Endothelial cell of umbilical vein (primary cell): ENCODE measurements around the gene FAM32A. TPM values are rescaled to one million over a fixed set of nuclear protein-coding genes. Genes with fewer than 3 reads are reported as not detected.

Source experiments
- BruUV-seq: library from RNA; stranded (reverse); fragments of 400-500 nt; replicated peaks from 2 replicates; lab custom pipeline; 2021; lab: Mats Ljungman, UMichigan
- CTCF ChIA-PET: fragments of 300-600, 350-600 bp; sonication (Branson Sonifier 250); formaldehyde crosslinking; loops from one replicate; lab custom pipeline; 2021; ENCODE audit warnings: antibody characterized with exemption, inconsistent platforms; lab: Charles Lee
- POLR2A ChIA-PET: fragments of 300-600, 350-600 bp; sonication (Branson Sonifier 250); formaldehyde crosslinking; loops from one replicate; lab custom pipeline; 2021; ENCODE audit warnings: antibody characterized with exemption, inconsistent platforms; lab: Charles Lee
- DNase-seq: peaks from one replicate; pipeline ENCODE4 v3.0.0-alpha.2; 2011; ENCODE audit warnings: low read depth, low spot score
- FAIRE-seq: peaks from 2 replicates; lab custom pipeline; 2011; peaks lifted over from hg19 to GRCh38; lab: Jason Lieb, UNC
- H2AFZ ChIP-seq: 2 replicates; pipeline ENCODE4 v1.6.0; 2012; ENCODE audit warnings: low read depth, low read length, control low read depth, inconsistent platforms
- H3K27ac ChIP-seq: 2 replicates; pipeline ENCODE4 v1.5.1; 2011; ENCODE audit warnings: low read depth, mild to moderate bottlenecking, control low read depth, low read length, moderate library complexity; ENCODE audit not compliant: insufficient read depth
- H3K27me3 ChIP-seq, 2 experiments: 2 replicates each; pipeline versions ENCODE4 v1.6.0 to v1.6.1; 2011; ENCODE audit warnings: low read length in 2 of 2, mixed read lengths in 1 of 2; ENCODE audit not compliant: control insufficient read depth in 2 of 2, insufficient read depth in 2 of 2
- H3K36me3 ChIP-seq, 2 experiments: 2 replicates in 1 of 2; 3 replicates in 1 of 2; pipeline ENCODE4 v1.5.1; 2011; ENCODE audit warnings: low read length in 2 of 2, mild to moderate bottlenecking in 1 of 2, moderate library complexity in 1 of 2; ENCODE audit not compliant: control insufficient read depth in 2 of 2, insufficient read depth in 2 of 2; ENCODE audit errors: extremely low read depth in 1 of 2
- H3K4me1 ChIP-seq: 3 replicates; pipeline ENCODE4 v1.5.1; 2011; ENCODE audit warnings: mild to moderate bottlenecking, low read length; ENCODE audit not compliant: control insufficient read depth, insufficient read depth; ENCODE audit errors: extremely low read depth
- H3K4me2 ChIP-seq: 2 replicates; pipeline ENCODE4 v1.6.1; 2011; ENCODE audit warnings: low read length, control low read depth, mixed read lengths; ENCODE audit not compliant: insufficient read depth
- H3K4me3 ChIP-seq, 3 experiments: fragments of 200-600 bp in 1 of 3; sonication (generic), shearing (Covaris generic) in 1 of 3; replicated peaks in 1 of 3; 2 replicates each; pipeline ENCODE4 v1.5.1; 2011 to 2016; ENCODE audit warnings: control low read depth in 3 of 3, low read length in 3 of 3, mild to moderate bottlenecking in 2 of 3, inconsistent platforms in 1 of 3, low read depth in 1 of 3, moderate library complexity in 1 of 3; ENCODE audit not compliant: insufficient read depth in 1 of 3
- H3K79me2 ChIP-seq: 2 replicates; pipeline ENCODE4 v1.6.0; 2012; ENCODE audit warnings: low read length, inconsistent platforms; ENCODE audit not compliant: control insufficient read depth, insufficient read depth
- H3K9ac ChIP-seq: replicated peaks from 2 replicates; pipeline ENCODE3; 2011; ENCODE audit warnings: low read length, control low read depth; ENCODE audit not compliant: insufficient read depth; ENCODE audit errors: extremely low read depth
- H3K9me1 ChIP-seq: replicated peaks from 3 replicates; pipeline ENCODE4 v1.6.0; 2011; ENCODE audit warnings: mild to moderate bottlenecking, low read length; ENCODE audit not compliant: control insufficient read depth, insufficient read depth; ENCODE audit errors: extremely low read depth
- H3K9me3 ChIP-seq: replicated peaks from 2 replicates; pipeline ENCODE4 v1.5.1; 2012; ENCODE audit warnings: low read length, inconsistent platforms; ENCODE audit not compliant: control insufficient read depth, insufficient read depth
- H4K20me1 ChIP-seq: replicated peaks from 2 replicates; pipeline ENCODE3; 2011; ENCODE audit warnings: mild to moderate bottlenecking, low read length; ENCODE audit not compliant: control insufficient read depth, insufficient read depth; ENCODE audit errors: extremely low read depth
- EZH2 ChIP-seq: IDR thresholded peaks from 2 replicates; pipeline ENCODE4 v1.6.1; 2012; ENCODE audit warnings: borderline replicate concordance, low read depth, mild to moderate bottlenecking, moderate library complexity, low read length, inconsistent platforms; ENCODE audit not compliant: severe bottlenecking
- FOS ChIP-seq: IDR thresholded peaks from 2 replicates; pipeline ENCODE4 v1.6.1; 2011; ENCODE audit warnings: mild to moderate bottlenecking, low read length, moderate library complexity, borderline replicate concordance; ENCODE audit not compliant: insufficient read depth
- GATA2 ChIP-seq: IDR thresholded peaks from 2 replicates; pipeline ENCODE4 v1.7.0; 2011; ENCODE audit warnings: low read depth, mild to moderate bottlenecking, moderate library complexity, mixed read lengths, low read length; ENCODE audit not compliant: insufficient read length, insufficient read depth
- JUN ChIP-seq: IDR thresholded peaks from 2 replicates; pipeline ENCODE4 v1.6.1; 2011; ENCODE audit warnings: borderline replicate concordance, low read depth; ENCODE audit not compliant: insufficient read length, insufficient read depth
- MYC ChIP-seq: IDR thresholded peaks from one replicate; pipeline ENCODE4 v1.6.1; 2011; ENCODE audit warnings: mild to moderate bottlenecking, low read depth, low read length
- POLR2A ChIP-seq: IDR thresholded peaks from 2 replicates; pipeline ENCODE4 v1.6.1; 2012; ENCODE audit warnings: low read depth, mild to moderate bottlenecking, control low read depth, low read length
- POLR2AphosphoS5 ChIP-seq: IDR thresholded peaks from 2 replicates; pipeline ENCODE4 v1.6.1; 2012; ENCODE audit warnings: low read depth, mild to moderate bottlenecking, control low read depth, low read length, moderate library complexity; ENCODE audit not compliant: insufficient read depth
- dilution Hi-C: fragments of 300-500 bp; cut with MboI; formaldehyde crosslinking; loops from one replicate; pipeline ENCODE4 v1.15.0; 2019; ENCODE audit warnings: low sequenced_read_pairs; ENCODE audit not compliant: extremely low pct_ligation_motif_present
- intact Hi-C: fragments of 100-400 bp; cut with micrococcal nuclease; formaldehyde crosslinking; loops from one replicate; pipeline ENCODE4 v1.10.0; 2022
- polyA plus RNA-seq, 4 experiments: library from polyadenylated mRNA; depleted of rRNA in 3 of 4; stranded (reverse) in 3 of 4; unstranded in 1 of 4; fragments of >200 nt; gene quantifications; 2 replicates each; pipeline versions ENCODE4 v1.2.1 to v1.2.3, GENCODE V29; 2011 to 2012; ENCODE audit warnings: missing spikeins in 1 of 4
- total RNA-seq: library from RNA; stranded (reverse); gene quantifications from 2 replicates; pipeline ENCODE4 v1.2.3, GENCODE V29; 2021
- TF ChIP-seq, protein P1 (sequence below), 2 donors: IDR thresholded peaks; 1 replicate in 1 of 2; 2 replicates in 1 of 2; pipeline ENCODE4 v1.5.1; 2011; ENCODE audit warnings: low read length in 2 of 2, mild to moderate bottlenecking in 2 of 2, moderate library complexity in 2 of 2, control low read depth in 1 of 2, inconsistent platforms in 1 of 2, low read depth in 1 of 2; ENCODE audit not compliant: insufficient read depth in 1 of 2; ENCODE audit errors: extremely low read depth in 1 of 2
- TF ChIP-seq, protein P2 (sequence below): IDR thresholded peaks from 2 replicates; pipeline ENCODE4 v1.6.1; 2011; ENCODE audit not compliant: insufficient read depth, insufficient read length

Gene FAM32A
- total and polyA plus RNA-seq, 2 donors (not counting 3 experiments of a cell fraction or from before 2014, with no cell fraction given): 82.8 to 130 TPM

DNA sequence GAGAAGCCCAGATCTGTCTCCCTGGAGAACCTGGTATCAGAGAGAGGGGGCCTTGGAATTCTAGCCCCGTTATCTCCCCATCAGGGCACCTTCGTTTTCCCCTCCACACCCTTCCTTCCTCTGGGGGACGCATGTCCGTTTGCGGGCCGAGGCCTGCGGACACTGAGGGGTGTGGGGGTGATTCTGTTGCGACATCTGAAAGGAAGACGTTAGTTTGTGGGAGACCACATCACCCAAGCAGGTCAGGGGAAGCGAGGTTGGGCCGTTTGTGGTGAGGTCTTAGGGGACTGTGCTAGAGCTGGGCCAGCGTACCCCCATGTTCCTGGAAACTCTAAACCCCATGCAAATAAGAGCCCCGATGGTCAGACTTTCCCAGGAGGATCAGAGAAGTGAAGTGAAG is 45.5 kb upstream of the FAM32A start:
- dilution Hi-C loops: no loop called here
- intact Hi-C loops: no loop called here
- Histone ChIP-seq H3K27ac (no peak overlapping the region), H3K4me1 (no peaks in the 10 kb centered on the region), H3K4me2 (no peak overlapping the region), H4K20me1 (no peaks in the 10 kb centered on the region), H3K36me3 (no peaks in the 10 kb centered on the region), H2AFZ (peak overlapping the region; percentile 24), H3K9ac (no peak overlapping the region), H3K27me3 (peaks cover 0 to 2% of the 10 kb centered on the region in 2 experiments), H3K9me3 (no peaks in the 10 kb centered on the region), H3K79me2 (no peaks in the 10 kb centered on the region), H3K4me3 (no peak overlapping the region), H3K9me1 (no peaks in the 10 kb centered on the region)
- TF ChIP-seq POLR2A: no peak
- no peak for TF ChIP-seq EZH2
- TF ChIP-seq, protein P1, sequence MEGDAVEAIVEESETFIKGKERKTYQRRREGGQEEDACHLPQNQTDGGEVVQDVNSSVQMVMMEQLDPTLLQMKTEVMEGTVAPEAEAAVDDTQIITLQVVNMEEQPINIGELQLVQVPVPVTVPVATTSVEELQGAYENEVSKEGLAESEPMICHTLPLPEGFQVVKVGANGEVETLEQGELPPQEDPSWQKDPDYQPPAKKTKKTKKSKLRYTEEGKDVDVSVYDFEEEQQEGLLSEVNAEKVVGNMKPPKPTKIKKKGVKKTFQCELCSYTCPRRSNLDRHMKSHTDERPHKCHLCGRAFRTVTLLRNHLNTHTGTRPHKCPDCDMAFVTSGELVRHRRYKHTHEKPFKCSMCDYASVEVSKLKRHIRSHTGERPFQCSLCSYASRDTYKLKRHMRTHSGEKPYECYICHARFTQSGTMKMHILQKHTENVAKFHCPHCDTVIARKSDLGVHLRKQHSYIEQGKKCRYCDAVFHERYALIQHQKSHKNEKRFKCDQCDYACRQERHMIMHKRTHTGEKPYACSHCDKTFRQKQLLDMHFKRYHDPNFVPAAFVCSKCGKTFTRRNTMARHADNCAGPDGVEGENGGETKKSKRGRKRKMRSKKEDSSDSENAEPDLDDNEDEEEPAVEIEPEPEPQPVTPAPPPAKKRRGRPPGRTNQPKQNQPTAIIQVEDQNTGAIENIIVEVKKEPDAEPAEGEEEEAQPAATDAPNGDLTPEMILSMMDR (IDR thresholded peaks at IDR 0.05; ENCODE audit: extremely low read depth in 1 of 2, insufficient read depth in 1 of 2, low read depth in 1 of 2, low read length in 2 of 2): no peak
- no peak for TF ChIP-seq POLR2AphosphoS5
- TF ChIP-seq MYC: no peak
- TF ChIP-seq GATA2: no peak
- TF ChIP-seq FOS: no peak
- TF ChIP-seq, protein P2, sequence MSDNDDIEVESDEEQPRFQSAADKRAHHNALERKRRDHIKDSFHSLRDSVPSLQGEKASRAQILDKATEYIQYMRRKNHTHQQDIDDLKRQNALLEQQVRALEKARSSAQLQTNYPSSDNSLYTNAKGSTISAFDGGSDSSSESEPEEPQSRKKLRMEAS: no peak
- TF ChIP-seq JUN: no peak
- DNase-seq: no peak
- BruUV-seq: no TSS peak
- ChIA-PET CTCF (no interaction called here), POLR2A (no interaction called here)
- FAIRE-seq: no peak
